Measurements from ENCODE around the gene SESTD1.
A peak's percentile ranks its signal among the peaks of the same experiment; 100 is the strongest.

The SESTD1 gene, protein sequence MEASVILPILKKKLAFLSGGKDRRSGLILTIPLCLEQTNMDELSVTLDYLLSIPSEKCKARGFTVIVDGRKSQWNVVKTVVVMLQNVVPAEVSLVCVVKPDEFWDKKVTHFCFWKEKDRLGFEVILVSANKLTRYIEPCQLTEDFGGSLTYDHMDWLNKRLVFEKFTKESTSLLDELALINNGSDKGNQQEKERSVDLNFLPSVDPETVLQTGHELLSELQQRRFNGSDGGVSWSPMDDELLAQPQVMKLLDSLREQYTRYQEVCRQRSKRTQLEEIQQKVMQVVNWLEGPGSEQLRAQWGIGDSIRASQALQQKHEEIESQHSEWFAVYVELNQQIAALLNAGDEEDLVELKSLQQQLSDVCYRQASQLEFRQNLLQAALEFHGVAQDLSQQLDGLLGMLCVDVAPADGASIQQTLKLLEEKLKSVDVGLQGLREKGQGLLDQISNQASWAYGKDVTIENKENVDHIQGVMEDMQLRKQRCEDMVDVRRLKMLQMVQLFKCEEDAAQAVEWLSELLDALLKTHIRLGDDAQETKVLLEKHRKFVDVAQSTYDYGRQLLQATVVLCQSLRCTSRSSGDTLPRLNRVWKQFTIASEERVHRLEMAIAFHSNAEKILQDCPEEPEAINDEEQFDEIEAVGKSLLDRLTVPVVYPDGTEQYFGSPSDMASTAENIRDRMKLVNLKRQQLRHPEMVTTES

DNA sequence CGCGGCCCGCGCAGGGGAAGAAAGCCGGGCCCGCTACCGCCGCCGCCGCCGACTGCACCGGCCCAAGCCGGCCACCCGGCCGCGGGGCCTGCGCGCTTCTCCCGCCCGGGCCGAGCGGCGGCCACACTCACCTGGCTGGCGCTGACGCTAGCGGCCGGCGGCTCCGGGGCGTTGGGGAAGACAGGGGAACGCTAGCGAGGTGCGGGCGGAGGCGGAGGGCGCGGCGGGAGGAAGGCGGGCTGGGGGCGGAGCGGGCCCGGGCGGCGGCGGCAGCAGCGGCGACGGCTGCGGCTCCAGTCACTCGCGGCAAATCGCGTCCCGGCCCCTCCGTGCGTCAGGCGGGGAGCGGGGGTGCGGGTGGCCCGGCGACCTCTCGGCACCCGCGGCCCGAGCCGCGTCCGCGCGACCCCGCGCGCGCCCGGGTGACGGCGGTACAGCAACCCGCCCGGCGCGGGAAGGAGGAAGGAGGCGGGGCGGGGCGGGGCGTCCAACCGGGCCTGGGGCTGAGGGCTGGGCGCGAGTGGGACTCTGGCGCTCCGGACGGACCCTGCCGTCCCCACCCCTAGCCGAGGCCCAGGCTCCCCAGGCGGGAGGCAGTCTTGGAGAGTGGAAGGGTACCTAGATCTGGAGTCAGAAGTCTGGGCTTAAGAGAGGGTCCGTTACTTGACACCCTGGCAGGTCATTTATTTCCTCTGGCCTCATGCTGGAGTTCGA, at the start of gene SESTD1:
TSS of gene SESTD1 (minus strand) at position 465 of the 714 bp plus-strand sequence. CDS start 72,991 bp downstream, outside the sequence.
- peak; percentile 22 for DNase-seq

DNA sequence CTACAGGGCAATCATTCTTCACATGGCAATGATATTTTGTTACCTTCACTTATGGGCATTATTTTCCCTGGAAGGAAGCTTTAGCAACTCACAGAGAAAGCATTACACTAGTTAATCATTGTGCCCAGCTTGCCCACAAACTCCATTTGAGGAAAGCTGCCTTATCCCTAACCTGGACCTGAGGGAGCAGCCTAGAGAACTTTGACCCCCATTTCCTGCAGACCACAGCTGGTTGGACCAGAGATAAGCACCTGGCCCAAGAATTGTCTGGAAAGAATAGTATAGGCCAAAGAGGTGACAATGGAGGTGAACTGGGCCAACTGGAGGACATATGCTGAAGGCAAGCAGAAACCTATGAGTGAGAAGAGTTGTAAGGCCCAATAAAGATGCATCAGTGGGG, 48.4 kb upstream of the SESTD1 start:
- no peak for DNase-seq

DNA sequence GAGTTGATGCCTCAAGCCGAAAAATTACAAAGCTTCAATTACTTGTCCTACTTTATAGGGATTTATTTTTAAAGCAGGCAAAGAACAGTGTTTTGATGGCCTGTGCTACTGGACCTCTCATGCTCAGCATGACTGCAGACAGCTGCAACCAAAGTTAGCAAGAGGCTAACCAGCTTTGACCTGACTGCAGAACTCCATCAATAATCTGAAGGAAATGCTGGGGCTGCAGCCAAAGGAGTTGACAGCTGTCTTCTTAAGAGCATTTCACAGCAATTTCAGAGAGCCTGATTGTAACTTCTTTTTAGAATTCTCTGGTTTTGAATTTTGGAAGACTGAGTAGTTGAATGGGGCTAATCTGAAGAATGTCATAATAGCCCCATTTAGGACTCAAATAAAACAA, 46.5 kb upstream of the SESTD1 start:
- no peak for DNase-seq

DNA sequence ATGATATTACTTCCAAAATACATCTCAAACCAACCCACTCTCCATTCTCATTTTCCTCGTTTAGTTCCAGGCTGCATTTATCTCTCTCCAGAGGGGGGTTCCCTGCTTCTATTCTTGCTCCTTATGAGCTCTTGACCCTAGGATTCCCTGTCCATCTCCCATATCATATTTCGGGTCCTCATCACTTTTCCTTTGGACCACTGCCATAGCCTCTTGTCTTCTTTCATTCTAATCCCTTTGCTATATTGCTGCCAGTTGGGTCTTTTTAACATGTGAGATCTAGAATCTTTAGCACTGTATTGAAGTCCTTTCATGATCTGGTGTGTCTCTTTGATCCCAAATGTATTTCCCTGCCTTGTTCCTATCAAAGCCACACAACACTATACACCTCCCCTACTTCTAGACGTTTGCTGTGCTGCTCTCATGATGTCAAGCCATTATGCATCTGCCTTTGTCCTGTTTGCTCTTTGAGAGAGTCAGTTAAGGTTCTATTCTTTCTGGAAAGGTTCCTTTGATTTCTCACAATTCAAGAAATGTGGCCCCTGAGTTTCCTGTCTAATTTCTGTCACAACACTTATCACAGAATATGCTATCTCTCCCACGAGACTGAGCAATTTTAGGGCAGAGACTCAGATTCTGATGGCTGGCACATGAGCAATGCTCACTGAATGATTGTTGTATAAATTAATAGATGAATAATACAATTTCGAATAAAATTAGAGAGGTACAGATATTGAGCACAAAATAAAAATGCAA, 43.2 kb upstream of the SESTD1 start:
- DNase-seq, result peak; percentile 17

DNA sequence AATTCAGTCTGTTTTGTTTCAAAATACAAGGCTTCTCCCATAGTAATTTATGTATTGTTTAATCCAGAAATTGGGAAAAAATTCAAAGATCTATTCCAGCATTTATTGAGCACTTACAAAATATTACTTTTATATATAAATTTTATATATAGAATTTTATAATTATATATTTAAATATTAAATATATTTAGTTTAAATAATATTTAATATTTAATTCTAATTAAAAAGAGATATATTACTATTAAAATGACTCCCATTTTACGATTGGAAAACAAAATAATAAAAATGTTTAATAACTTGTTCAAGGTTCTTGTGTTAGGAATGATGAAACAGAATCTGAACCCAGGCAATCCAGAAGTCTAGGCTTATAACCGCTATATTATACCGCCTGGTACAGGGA, 40.5 kb upstream of the SESTD1 start:
- DNase-seq, result no peak

DNA sequence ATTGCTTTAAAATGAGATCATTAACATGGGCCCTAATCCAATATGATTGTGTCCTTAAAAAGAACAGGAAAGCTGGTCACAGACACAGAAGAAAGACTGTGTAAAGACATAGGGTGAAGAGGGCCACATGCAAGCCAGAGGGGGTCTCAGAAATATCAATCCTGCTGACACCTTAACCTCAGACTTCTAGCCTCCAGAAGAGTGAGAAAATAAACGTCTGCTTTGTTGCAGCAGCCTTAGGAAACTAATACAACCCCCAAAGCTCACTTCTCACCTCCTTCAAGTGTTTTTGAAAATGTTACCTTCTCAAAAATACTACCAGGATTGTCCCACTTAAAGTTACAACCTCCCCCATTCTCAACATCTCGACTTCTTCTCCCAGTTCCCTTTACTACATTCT, 39.8 kb upstream of the SESTD1 start:
- no peak for DNase-seq

DNA sequence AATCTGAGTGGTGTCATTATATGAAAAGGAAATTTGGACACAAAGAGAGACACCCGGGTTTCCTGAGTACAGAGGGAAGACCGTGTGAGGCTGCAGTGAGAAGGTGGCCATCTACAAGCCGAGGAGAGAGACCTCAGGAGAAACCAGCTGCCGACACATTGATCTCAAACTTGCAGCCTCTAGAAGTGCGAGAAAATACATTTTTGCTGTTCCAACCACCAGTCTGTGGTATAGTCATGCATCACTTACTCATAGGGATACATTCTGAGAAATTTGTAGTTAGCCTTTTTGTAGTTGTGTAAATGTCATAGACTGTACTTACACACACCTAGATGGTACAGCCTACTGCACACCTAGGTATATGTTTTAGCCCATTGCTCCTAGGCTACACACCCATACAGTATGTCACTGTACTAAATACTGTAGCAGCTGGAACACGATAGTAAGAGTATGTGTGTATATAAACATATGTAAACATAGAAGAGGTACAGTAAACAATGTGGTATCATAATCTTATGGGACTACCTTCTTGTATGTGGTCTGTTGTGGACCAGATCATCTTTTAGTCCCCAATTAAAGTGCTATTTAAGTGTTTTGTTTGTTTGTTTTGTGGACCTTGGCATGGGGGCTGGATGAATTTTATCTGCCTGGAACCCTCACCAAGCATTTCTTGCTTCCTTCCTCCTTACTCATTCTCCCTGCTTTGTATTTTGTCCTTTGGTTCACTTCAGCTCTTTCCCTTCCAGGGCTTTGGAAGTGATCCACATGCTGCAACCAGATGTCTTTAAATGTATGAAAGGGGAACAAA, 38.3 kb upstream of the SESTD1 start:
- no peak for DNase-seq

DNA sequence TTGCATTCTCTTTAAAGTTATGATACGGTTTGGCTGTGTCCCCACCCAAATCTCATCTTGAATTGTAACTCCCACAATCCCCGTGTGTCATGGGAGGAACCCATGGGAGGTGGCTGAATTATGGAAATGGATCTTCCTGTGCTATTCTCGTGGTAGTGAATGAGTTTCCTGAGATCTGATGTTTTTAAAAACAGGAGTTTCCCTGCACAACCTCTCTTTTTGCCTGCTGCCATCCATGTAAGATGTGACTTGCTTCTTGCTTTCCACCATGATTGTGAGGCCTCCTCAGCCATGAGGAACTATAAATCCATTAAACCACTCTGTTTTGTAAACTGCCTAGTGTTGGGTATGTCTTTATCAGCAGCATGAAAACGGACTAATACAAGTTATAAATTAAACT, 37.5 kb upstream of the SESTD1 start:
- no peak for DNase-seq

DNA sequence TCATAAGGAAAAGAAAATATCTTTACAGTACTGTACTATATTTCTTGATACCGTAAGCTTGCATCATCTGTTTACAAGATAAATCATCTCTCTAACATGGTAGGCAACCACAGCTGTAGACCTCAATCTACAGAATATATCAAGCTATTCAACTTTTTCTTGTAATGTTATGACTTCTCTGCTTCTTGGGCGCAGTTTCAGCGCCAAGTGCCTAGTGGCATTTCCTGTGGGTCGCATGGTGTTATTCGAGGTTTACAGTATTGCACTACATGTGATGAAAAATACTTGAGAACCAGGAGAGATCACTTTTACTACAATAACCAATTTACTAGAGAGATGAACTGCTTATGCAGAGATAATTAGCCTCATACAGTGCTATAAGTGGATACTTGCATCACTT, 34.0 kb upstream of the SESTD1 start:
- DNase-seq, result no peak

DNA sequence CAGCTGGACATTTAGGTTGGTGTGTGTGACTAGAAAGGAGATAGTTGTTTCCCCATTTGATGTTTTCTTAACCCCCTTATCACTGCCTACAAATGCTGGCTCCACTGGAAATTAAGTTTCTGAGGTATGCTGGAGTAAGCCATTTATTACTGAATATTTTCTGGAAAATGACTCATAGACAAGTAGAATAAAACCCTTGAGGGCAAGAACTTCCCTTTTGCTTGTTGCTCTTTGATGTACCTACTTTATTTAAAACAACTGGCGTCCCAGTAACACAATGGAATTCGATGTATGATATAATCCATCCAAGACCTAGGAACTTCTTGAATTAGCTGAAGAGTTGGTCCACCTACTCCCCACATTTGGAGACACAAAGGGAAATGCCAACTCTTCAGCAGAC, 33.3 kb upstream of the SESTD1 start:
- no peak for DNase-seq

DNA sequence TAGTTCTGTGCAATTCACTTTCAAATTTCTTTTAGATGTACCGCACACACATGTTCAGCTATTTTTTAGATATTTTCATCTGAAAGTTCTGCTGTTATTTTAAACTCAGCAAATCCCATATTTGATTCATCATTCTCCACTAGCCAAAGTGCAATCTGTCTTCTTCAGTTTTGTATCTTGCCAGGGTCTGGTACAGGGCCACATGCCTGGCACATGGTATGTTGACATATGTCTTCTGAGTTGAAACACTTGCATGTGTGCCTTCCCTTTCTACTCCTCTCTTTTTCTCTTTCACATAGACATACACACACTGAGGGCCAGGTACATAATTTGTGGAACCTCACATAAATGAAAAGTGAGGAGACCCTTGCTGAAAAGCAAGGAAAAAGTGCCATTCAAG, 25.7 kb upstream of the SESTD1 start:
- DNase-seq, result no peak

DNA sequence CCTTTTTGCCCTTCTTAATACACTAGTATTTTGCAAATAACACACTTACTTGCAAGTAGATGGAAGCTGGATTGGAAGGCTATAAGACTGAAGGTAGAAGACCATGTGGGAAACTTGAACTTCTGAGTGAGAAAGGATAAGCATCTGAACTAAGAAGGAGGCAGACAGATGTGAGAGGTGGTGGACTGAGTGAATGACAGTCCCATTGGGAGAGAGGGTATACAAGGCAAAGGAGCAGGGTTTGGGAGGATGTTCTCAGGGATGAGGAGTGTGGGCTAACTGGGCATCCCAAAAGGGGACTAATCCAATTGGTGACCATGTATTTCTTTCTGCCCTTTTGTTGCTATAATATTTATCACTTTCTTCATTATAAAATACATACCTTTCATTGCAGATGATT, 20.4 kb upstream of the SESTD1 start:
- DNase-seq, result no peak

DNA sequence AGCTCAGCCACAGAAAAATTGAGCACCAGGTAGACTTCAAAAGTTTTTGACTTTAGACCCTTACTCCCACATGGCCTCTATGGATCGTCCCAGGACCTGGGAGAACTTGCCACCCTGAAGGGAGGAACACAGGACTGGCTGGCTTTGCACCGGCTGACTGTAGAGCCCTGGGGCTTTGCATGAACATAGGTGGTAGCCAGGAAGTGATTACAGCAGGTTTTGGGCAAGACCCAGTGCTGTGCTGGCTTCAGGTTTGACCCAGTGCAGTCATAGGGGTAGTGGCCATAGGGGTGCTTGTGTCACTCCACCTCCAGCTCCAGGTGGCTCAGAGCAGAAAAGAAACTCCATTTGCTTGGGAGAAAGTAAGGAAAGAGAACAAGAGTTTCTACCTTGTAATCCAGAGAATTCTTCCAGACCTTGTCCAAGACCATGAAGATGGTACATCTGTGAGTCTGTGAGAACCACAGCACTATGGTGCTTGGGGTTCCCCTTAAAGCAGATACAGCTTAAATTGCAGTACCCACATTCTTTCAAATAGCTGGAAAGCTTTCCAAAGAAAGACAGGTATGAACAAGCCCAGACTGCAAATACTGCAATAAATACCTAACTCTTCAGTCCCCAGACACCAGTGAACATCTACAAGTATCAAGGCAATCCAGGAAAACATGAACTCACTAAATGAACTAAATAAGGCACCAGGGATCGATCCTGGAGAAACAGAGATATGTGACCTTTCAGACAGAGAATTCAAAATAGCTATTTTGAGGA, 13.0 kb upstream of the SESTD1 start:
- no peak for DNase-seq

DNA sequence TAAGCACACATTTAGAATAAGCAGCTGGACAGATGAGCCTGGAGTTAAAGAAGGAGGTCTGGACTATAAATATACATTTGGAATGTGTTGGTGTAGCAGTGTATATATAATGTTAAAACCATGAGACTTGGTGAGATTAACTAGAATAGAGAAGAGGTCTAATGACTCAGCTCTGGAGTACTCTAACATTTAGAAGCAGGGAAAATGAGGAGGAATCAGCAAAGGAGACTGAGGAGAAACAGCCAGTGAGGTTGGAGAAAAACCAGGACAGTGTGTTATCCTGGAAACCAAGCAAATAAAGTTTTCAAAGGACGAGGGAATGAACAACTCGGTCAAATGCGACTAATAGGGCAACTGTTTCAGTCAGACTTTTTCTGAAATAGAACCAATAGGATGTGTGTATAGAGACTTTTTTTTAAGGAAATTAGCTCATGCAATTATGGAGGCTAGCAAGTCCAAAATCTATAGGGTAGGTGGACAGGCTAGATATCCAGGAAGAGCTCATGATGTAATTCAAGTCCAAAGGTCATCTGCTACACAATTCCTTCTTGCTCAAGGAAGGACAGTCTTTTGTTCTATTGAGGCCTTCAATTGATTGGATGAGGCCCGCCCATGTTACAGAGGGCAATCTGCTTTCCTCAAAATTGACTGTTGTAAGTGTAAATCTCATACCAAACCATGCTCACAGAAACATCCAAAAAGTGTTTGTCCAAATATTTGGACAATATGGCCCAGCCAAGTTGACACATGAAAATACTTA, 10.8 kb upstream of the SESTD1 start:
- DNase-seq, result no peak

DNA sequence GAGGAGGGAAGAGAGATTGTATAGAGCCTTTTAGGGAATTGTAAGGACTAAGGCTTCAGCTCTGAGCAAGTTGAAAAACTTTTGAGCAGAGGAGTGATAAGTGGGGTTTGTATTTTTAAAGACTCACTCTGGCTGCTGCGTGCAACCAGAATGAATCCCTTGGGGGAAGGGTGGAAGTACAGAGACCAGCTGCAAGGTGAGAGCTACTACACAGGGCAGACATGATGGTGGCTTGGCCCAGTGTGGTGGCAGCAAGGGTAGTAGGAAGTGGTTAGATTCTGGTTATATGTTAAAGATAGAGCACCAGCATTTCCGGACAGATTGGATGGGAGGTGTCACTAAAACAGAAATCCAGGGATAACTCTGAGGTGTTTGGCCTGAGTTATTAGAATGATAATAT, 10.1 kb upstream of the SESTD1 start:
- DNase-seq, result no peak

DNA sequence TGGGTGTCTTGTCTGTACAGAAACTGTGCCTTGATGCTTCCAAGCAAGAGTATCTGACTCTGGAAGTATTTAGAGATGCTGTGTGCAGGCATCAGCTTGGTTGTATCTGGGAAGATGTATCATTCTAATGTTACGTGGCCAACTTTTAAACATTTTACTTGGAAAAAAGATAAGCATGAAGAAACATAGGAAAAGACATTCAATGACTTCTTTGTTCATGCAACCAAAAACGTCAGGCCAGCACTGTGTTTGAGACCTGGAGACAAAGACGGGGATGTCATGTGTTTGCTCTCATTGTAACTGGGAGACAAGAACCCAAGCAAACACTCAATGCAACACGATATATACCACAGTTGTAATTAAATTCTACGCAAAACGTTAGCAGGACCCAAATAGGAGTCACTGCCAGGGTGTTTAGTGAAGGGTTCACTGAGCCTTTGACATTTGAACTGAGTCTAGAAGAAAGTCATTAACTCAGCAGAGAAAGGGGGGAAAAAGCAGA, 8.9 kb upstream of the SESTD1 start:
- peak; percentile 57 for DNase-seq

DNA sequence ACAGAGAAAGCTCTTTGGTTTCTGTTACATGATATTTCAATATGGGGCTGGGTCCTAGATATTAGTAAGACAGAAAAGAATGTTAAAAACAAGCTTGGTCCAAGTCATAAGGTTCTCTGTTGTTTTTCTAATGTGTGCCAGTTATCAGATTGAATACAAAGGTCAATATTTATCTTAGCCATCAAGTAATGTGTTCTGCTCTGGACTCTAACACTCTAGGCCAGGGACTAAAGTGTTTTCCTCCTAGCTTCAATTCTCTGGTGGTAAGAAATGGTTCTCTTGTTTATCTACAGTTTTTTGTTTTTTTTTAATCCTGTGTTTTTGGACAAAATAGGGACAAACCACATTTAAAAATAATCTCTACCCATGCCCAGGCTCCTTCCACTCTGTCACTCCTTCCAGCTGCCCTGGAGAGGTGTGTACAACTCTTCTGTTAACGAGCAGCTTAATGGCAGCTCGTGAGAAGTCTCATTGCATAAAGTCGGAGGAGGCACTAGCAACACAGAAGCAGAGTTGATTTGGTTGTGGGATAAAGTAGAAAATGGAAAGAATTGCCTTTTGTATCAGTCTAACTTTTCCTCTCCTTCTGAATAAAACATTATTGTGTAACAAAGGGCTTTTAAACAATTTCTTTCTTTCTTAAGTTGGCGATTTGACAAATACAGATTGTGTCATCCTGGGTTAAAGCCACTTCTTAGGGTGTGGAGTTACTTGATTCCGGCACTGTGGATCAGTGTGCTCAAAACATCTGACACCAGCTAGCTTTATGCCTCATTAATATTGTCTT, 8.0 kb upstream of the SESTD1 start:
- DNase-seq, result peak; percentile 4

DNA sequence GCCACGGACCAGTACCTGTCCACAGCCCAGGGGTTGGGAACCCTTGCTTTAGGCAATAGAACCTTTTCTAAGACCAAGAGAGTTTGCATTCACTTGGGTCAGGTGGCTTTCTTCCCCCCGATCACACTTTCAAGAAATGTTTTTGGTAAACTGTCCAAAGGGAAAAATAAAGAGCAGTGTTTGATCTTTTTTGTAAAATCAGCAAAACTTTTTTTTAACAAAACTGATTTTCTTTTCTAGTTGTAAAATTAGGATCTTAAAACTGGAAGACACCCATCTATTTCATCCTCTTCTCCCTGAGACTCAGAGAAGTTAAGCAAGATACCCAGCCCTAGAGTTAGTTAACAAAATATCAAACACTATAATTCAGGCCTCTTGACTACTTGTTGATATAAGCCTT, 6.1 kb upstream of the SESTD1 start:
- no peak for DNase-seq

DNA sequence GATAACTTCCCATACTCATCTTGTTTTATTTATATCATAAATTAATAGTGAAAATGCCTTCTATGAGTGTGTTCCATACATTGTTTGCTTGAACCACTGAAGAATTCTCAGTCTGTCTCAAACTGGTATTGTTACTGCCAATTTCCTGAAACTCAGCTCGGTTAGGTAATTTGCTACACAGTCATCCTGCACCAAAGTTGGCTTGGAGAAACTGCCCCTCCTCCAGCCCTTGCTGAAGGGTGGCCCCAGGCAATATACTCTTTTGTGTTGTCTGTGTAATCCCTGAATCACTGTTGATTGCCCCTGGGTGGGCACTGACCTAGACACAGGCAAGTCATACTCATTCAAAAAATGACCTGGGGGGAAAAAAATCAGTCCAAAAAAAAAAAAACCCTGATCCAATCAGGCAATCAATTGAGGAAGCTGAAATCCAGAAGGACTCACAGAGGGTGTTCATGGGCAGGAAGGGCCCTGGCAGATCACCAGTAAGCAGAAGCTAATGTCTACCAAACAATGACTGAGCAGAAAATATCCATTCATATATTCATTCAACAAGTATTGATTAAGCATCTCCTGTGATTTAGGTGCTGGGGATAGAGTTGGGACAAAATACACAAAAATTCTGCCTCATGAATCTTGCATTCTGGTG, 3.8 kb upstream of the SESTD1 start:
- no peak for DNase-seq

All from NCI-H1092 (cell line).